HepG2 (cell line): ENCODE measurements around the gene XXYLT1. TPM values are rescaled to one million over a fixed set of nuclear protein-coding genes. Genes with fewer than 3 reads are reported as not detected.
A peak's percentile ranks its signal among the peaks of the same experiment; 100 is the strongest.

Experiments
- ATAC-seq: fragments of 200-7000 bp; cut with Tn5 transposase; 3 replicates; pipeline ENCODE4 v1.9.1; 2020; ENCODE audit warnings: mild to moderate bottlenecking, moderate library complexity
- BruUV-seq: library from RNA; stranded (reverse); fragments of 400-500 nt; replicated peaks from 2 replicates; lab custom pipeline; 2021; lab: Mats Ljungman, UMichigan
- CTCF ChIA-PET: fragments of 300-600 bp; formaldehyde crosslinking; extraction: SDS; loops from one replicate; lab custom pipeline; 2021; ENCODE audit warnings: low total read pairs, inconsistent platforms, low intra/inter-chr PET ratio; lab: Yijun Ruan, JAX
- POLR2A ChIA-PET: fragments of 350-600 bp; sonication (Branson Sonifier 250); formaldehyde crosslinking; loops from one replicate; lab custom pipeline; 2020; ENCODE audit warnings: antibody characterized with exemption, inconsistent platforms; lab: Yijun Ruan, JAX
- DNase-seq: peaks from one replicate; pipeline ENCODE4 v3.0.0-alpha.2; 2015; ENCODE audit warnings: low spot score
- FAIRE-seq: peaks from 3 replicates; lab custom pipeline; 2011; peaks lifted over from hg19 to GRCh38; lab: Jason Lieb, UNC
- H2AFZ ChIP-seq: one replicate; pipeline ENCODE4 v1.6.1; 2011; ENCODE audit warnings: low read length, inconsistent platforms
- H3K27ac ChIP-seq: fragments of 300-600 bp; 3 replicates; pipeline ENCODE4 v1.8.0; 2011; ENCODE audit warnings: mixed run types, mild to moderate bottlenecking, mixed read lengths, low read length, inconsistent platforms; ENCODE audit not compliant: insufficient read depth; ENCODE audit errors: extremely low read length
- H3K27me3 ChIP-seq, 2 experiments: fragments of 200-600 bp in 1 of 2; 2 replicates in 1 of 2; 3 replicates in 1 of 2; pipeline versions ENCODE4 v1.6.0 to v1.8.0; 2011; ENCODE audit warnings: low read length in 2 of 2, mild to moderate bottlenecking in 2 of 2, moderate library complexity in 2 of 2, inconsistent platforms in 1 of 2; ENCODE audit not compliant: insufficient read depth in 2 of 2, control insufficient read depth in 1 of 2
- H3K36me3 ChIP-seq, 2 experiments: fragments of 200-600 bp in 1 of 2; replicated peaks in 1 of 2; 2 replicates in 1 of 2; 3 replicates in 1 of 2; pipeline versions ENCODE4 v1.5.1 to v1.8.0; 2011; ENCODE audit warnings: low read length in 2 of 2, inconsistent platforms in 1 of 2; ENCODE audit not compliant: insufficient read depth in 2 of 2, control insufficient read depth in 1 of 2
- H3K4me1 ChIP-seq: 2 replicates; pipeline ENCODE4 v1.5.1; 2012; ENCODE audit warnings: low read length, inconsistent platforms; ENCODE audit not compliant: insufficient read depth
- H3K4me2 ChIP-seq: 2 replicates; pipeline ENCODE4 v1.6.0; 2011; ENCODE audit warnings: low read depth, low read length, inconsistent platforms
- H3K4me3 ChIP-seq, 3 experiments: fragments of 200-600 bp in 1 of 3; sonication (generic), shearing (Covaris generic) in 1 of 3; replicated peaks in 1 of 3; 2 replicates each; pipeline ENCODE4 v1.5.1; 2011 to 2016; ENCODE audit warnings: low read length in 3 of 3, inconsistent platforms in 2 of 3, low read depth in 2 of 3, mild to moderate bottlenecking in 2 of 3, control low read depth in 1 of 3, mixed read lengths in 1 of 3; ENCODE audit not compliant: insufficient read depth in 1 of 3
- H3K79me2 ChIP-seq: one replicate; pipeline ENCODE4 v1.6.1; 2011; ENCODE audit warnings: low read length, inconsistent platforms; ENCODE audit not compliant: insufficient read depth
- H3K9ac ChIP-seq: 2 replicates; pipeline ENCODE4 v1.6.0; 2011; ENCODE audit warnings: mild to moderate bottlenecking, low read depth, low read length, inconsistent platforms; ENCODE audit not compliant: insufficient read depth
- H3K9me3 ChIP-seq: 2 replicates; pipeline ENCODE4 v1.5.1; 2012; ENCODE audit warnings: mild to moderate bottlenecking, low read length
- H4K20me1 ChIP-seq: 2 replicates; pipeline ENCODE4 v1.6.0; 2011; ENCODE audit warnings: inconsistent platforms, mild to moderate bottlenecking, low read length, moderate library complexity; ENCODE audit not compliant: insufficient read depth
- EP300 ChIP-seq, 3 experiments: sonication (generic) in 1 of 3; formaldehyde crosslinking in 1 of 3; IDR thresholded peaks; 2 replicates each; pipeline versions ENCODE4 v1.5.1 to v1.6.1; 2011 to 2020; ENCODE audit warnings: low read depth in 2 of 3, low read length in 2 of 3, borderline replicate concordance in 1 of 3, improper control_type of control experiment in 1 of 3, mild to moderate bottlenecking in 1 of 3, missing genetic modification reagents in 1 of 3, moderate library complexity in 1 of 3
- WGBS: methylation state at CpG from one replicate; pipeline ENCODE4 v1.1.6; 2017; ENCODE audit warnings: low lambda C conversion rate; 5-methylcytosine and 5-hydroxymethylcytosine counted together
- in situ Hi-C: cut with HindIII; loops from 2 replicates; pipeline ENCODE4 v1.10.0; 2017; ENCODE audit warnings: low pct_unique_long_range_greater_than_20kb; ENCODE audit not compliant: extremely low pct_ligation_motif_present
- intact Hi-C: fragments of 100-400 bp; cut with micrococcal nuclease; formaldehyde crosslinking; loops from one replicate; pipeline ENCODE4 v1.10.0; 2022; ENCODE audit not compliant: unreplicated experiment
- polyA plus RNA-seq, 8 experiments: library from polyadenylated mRNA; depleted of rRNA in 3 of 8; stranded (reverse) in 7 of 8; unstranded in 1 of 8; fragments of >200 nt; fragmentation: Illumina TruSeq in 4 of 8; extraction: Trizol in 4 of 8; gene quantifications; 2 replicates each; pipeline versions ENCODE4 v1.2.1 to v1.2.3, GENCODE V29; 2011 to 2016; ENCODE audit warnings: low read depth in 4 of 8, missing spikeins in 1 of 8, mixed read lengths in 1 of 8; ENCODE audit not compliant: insufficient read depth in 1 of 8
- total RNA-seq, 5 experiments: library from RNA; depleted of rRNA; stranded (reverse); fragments of >200 nt; fragmentation: Illumina TruSeq; extraction: Trizol; gene quantifications; 2 replicates each; pipeline ENCODE4 v1.2.3, GENCODE V29; 2016; ENCODE audit warnings: low read depth in 1 of 5
- TF ChIP-seq, protein P1 (sequence below): sonication (generic); formaldehyde crosslinking; IDR thresholded peaks from 2 replicates; pipeline ENCODE4 v1.4.0; 2020; ENCODE audit warnings: mild to moderate bottlenecking, low read depth, missing genetic modification reagents
- TF ChIP-seq, protein P2 (sequence below): fragments of 450-650 bp; IDR thresholded peaks from 2 replicates; pipeline ENCODE4 v1.6.1; 2016

The XXYLT1 gene
- total and polyA plus RNA-seq, 2 of the 13 experiments (the other 11 are each of a cell fraction or from before 2014, with no cell fraction given): 17.7 to 19.0 TPM

DNA sequence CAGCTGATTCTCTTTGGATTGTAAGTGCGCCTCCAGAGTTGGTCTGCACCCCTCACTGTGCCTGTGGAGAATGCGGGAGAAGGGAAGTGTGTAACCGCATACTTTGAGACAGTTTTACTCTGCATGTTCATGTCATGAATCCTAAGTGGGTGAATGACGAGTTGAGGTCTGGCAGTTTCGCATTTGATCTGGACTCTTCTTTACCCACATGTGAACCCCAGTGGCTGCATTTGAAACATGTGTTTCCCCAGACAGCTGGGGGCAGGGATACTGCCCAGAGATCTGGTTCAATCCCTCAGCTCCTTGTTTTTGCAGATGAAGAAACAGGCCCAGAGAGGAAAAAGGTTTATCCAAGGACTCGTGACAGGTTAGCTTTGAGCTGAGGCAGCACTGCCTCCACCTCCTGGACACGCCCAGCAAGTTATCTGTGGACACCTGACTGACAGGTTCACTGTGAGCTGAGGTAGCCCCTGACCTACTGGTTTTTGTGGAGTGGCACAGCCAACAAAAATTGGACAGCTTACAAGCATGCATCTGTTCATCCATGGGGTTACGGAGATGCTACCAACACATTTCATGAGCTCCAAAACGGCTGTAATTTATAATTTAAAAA, 207.3 kb downstream of the XXYLT1 start:
- Histone ChIP-seq H3K9me3 (no peaks in the 10 kb centered on the region), H2AFZ (no peak overlapping the region), H4K20me1 (no peaks in the 10 kb centered on the region), H3K36me3 (peaks cover 1 to 2% of the 10 kb centered on the region in 2 experiments; a peak in 2 of 5 replicates), H3K4me1 (peaks cover 49% of the 10 kb centered on the region), H3K9ac (no peak overlapping the region), H3K27me3 (peaks cover 3 to 7% of the 10 kb centered on the region in 2 experiments; a peak in 1 of 5 replicates), H3K4me3 (no peak overlapping the region), H3K79me2 (no peaks in the 10 kb centered on the region), H3K27ac (no peak overlapping the region), H3K4me2 (no peak overlapping the region)
- FAIRE-seq: no peak
- ChIA-PET POLR2A (no interaction called here), CTCF (no interaction called here)
- 58% methylated on average over 8 of the region's 9 CpGs for WGBS
- in situ Hi-C loops: no loop called here
- intact Hi-C loops: loop anchor here (10.0 kb wide), 1 partner anchor 59 kb away; no protein-coding TSS in a partner anchor
- TF ChIP-seq, protein P1, sequence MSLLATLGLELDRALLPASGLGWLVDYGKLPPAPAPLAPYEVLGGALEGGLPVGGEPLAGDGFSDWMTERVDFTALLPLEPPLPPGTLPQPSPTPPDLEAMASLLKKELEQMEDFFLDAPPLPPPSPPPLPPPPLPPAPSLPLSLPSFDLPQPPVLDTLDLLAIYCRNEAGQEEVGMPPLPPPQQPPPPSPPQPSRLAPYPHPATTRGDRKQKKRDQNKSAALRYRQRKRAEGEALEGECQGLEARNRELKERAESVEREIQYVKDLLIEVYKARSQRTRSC (CRISPR knock-in tag): no peak
- TF ChIP-seq, protein P2, sequence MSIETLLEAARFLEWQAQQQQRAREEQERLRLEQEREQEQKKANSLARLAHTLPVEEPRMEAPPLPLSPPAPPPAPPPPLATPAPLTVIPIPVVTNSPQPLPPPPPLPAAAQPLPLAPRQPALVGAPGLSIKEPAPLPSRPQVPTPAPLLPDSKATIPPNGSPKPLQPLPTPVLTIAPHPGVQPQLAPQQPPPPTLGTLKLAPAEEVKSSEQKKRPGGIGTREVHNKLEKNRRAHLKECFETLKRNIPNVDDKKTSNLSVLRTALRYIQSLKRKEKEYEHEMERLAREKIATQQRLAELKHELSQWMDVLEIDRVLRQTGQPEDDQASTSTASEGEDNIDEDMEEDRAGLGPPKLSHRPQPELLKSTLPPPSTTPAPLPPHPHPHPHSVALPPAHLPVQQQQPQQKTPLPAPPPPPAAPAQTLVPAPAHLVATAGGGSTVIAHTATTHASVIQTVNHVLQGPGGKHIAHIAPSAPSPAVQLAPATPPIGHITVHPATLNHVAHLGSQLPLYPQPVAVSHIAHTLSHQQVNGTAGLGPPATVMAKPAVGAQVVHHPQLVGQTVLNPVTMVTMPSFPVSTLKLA: 0 out of 2 replicates have a peak, but pooled peaks have one; percentile 22
- TF ChIP-seq EP300 (IDR thresholded peaks at IDR 0.05; ENCODE audit: low read depth in 2 of 2, low read length in 2 of 2) (no peak), EP300 (CRISPR knock-in tag; IDR thresholded peaks at IDR 0.05; ENCODE audit: borderline replicate concordance) (no peak)
- BruUV-seq: no TSS peak
- DNase-seq: no peak
- no peak for ATAC-seq
